SKM-1 (cell line): ENCODE data around the gene KRT23.

Experiments used
- DNase-seq: peaks from one replicate; lab custom pipeline; 2025; ENCODE audit not compliant: unreplicated experiment; lab: John Stamatoyannopoulos, UW

The KRT23 gene

GRCh38 chr17:40937384-40937819 is at the start of gene KRT23:
TSS of gene KRT23 (minus strand) at chr17:40937646. CDS start at chr17:40936603, 1,043 bp downstream.
- DNase-seq: no peak

- no peak for DNase-seq
These were observed 49.5 kb upstream of the KRT23 start for GRCh38 chr17:40986920-40987319.

- DNase-seq: no peak
These were observed 46.8 kb upstream of the KRT23 start, which contains the start of gene KRT40 for GRCh38 chr17:40984226-40984625. TSS of gene KRT40 (minus strand) at chr17:40984326. CDS start at chr17:40984273, 53 bp downstream.

GRCh38 chr17:40981115-40981514 is 43.7 kb upstream of the KRT23 start:
- no peak for DNase-seq

GRCh38 chr17:40980596-40980995 is 43.1 kb upstream of the KRT23 start:
- DNase-seq: no peak

DNA sequence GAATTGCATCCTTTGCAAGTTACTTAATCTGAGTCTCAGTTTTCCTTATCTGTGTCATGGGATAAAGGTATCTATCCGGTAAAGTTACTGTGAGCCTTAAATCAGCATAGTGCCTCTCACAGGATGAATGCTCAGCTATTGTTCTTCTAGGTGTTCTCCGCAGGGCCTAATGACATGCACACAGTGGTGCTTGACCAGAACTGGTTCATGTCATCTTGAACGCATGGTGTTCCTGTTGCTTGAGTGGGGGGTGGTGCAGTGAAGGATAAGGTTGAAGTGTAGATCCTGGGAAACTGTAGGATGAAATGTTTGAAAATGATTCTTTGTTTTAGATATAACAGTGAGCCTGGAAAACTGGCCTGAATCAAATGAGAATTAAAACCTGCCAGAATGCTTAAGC is 42.7 kb upstream of the KRT23 start:
- no peak for DNase-seq

DNA sequence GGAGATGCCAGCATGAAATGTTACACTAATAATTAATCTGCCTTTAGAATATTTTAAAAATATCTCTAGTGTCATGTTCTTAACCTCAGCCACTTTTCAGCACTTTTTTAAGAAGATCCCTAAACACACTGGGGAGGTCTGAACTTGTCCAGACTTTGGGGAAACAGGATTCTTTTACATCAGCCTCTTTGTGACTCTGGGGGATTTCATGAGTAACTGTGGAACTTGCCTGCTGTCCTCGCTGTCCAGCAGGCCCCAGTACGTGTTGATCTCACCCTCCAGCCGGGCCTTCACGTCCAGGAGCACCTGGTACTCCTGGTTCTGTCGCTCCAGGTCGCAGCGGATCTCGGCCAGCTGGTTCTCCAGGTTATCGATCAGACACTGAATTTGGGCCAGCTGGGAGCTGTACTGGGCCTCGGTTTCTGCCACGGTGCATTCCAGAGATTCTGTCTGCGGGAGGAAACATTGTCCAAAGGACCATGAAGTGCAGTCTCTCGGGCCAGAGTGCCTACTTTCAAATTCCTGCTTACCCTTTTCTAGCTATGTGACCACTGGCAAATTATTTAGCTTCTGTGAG is 41.2 kb upstream of the KRT23 start:
- no peak for DNase-seq

DNA sequence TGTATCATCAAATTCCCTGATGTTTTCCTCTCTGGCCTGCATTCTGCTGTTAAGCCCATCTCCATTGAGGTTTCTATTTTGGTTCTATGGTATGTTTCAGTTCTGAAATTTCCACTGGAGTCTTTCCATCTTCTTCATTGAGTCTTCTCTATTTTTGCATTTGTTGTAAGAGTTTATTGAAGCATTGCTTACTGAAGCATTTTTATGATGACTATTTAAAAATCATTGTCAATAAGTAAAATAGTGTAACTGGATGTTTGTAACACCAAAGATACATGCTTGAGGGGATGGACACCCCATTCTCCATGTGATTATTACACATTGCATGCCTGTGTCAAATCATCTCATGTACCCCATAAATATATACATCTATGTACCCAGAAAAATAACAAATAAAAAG is 38.1 kb upstream of the KRT23 start:
- DNase-seq: no peak

DNA sequence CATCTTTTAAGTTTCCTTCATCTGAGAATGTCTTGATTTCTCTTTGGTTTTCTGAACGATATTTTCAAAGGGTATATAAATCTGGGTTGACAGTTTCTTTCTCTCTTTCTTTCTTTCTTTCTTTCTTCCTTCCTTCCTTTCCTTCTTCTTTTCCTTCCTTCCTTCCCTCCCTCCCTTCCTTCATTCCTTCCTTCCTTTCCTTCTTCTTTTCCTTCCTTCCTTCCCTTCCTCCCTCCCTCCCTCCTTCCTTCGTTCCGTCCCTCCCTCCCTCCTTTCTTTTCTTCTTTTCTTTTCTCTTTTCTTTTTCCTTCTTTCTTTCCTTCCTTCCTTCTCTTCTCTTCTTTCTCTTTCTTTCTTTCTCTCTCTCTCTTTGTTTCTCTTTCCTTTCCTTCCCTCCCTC is 36.9 kb upstream of the KRT23 start:
- DNase-seq: no peak

- DNase-seq: no peak
These were observed 30.1 kb upstream of the KRT23 start for GRCh38 chr17:40967582-40967981.

DNA sequence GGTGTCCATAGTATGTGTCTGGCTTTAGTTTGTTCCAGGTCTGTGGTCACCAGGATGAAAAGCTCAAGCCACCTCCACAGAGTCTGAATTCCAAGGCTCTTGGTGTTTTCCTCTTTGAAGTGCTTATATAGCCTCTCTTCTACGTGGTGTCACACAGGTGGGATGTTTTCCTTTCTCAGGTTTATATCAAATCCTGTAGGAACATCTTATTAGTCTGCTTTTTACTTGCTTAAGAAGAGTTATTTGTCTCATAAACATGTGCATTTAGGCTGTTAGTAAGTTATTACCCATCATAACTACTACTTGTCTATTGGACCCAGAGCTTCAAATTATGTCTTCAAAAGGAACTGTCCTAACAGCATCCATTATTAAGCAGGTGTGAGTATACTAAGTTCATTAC is 29.4 kb upstream of the KRT23 start, which contains the start of gene KRT39:
Gene KRT39, minus strand, starts transcription at position 101 of the 400 bp plus-strand sequence. Its CDS starts 92 bp downstream, at position 9.
- no peak for DNase-seq

GRCh38 chr17:40963838-40964237 is 26.4 kb upstream of the KRT23 start:
- no peak for DNase-seq

- no peak for DNase-seq
These were observed 24.7 kb upstream of the KRT23 start for GRCh38 chr17:40962059-40962561.

- DNase-seq: no peak
These were observed 24.1 kb upstream of the KRT23 start for GRCh38 chr17:40961591-40961990.

- DNase-seq: no peak
These were observed 22.7 kb upstream of the KRT23 start for GRCh38 chr17:40960144-40960543.

DNA sequence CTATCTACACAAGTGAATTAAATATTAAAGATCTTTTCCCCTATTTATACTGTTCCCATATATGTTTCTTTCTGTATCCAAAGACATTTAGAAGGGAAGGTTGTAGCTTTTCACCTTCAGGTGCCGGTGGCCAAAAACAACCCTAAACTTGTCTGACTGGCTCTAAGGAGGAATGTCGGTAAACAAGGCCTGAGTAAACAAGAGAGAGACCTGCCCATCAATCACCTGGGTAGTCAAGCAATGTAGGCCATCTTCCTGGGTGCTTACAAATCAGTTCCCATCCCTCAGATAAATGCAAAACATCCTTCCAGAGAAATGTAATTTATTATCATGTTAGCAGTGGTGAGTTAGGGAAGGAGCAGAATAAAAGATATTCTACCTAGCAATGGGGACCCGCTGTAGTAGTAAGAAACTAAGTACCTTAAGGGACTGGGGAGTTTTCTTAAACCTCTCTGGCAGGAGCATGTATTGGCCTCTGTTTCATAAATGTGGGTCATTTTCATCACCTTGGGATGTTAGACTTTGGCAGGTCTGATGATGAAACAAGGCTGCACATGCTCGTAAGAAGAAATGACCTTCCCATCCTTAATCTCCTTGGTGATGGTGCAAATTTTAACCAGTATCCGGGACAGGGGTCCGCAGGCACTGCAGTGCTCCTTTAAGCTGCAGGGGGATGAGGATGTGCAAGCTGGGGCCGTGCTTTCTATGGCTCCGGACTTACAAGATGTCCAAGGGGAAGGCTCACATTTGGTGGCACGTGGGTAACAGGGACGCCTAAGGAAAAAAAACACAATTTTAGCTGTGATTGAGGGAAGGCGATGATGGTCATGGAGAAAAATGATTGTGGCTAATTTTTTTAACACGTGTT is 20.9 kb upstream of the KRT23 start:
- DNase-seq: no peak

- DNase-seq: no peak
These were observed 19.2 kb upstream of the KRT23 start for GRCh38 chr17:40956401-40957254.

DNA sequence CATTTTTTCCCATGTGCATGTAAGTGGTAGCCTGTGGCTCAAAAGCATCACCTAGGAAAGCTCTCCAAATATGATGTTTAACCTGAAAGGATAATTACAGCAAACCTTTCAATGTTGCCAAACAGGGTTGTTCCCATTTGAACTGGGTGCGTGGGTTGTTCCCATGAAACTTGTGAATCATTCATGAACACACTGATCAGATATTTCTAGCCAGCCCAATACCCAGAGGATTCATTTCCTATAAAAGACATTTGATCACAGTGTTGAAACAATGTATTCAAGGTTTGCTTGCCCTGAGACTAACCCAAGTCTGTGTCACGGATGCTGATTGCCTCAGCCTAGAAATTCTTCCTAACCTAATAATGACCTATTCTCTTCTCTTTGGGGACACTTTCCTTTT is 16.4 kb upstream of the KRT23 start:
- DNase-seq: no peak

DNA sequence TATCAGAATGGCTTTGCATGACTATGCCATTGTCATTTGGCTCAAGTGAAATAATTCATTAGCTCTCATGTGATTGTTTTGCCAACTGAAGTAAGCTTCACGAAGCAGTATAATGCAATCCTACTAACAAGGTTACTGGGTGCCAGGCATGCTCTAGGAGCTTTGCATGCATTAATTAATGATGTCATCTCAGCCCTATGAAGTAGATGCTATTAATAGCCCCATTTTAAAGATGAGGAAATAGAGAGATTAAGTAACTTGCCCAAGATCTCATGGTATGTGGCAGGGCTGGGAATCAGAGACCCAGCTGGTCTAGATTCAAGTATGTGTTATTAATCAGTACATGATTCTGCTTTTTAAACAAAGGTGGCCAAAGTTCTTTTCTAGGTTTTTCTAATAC is 15.2 kb upstream of the KRT23 start:
- DNase-seq: no peak

DNA sequence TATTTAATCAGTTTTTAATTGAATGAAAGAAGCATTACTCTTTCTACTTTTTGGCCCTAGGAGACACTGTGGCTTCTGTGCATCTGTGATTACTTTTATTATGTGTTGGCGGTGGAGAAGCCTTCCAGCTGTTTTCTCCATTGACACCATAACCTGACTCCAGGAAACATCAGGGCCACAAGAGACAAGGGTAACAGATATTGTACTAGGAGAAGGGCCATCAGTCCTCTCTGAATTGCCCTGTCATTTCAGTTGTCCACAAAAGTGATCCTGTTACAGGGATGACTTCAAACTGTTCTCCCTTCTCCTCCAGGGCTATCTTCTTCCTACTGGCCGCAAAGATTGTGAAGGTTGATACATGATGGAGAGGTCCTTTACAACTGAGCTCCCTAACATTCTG is 14.7 kb upstream of the KRT23 start:
- no peak for DNase-seq

DNA sequence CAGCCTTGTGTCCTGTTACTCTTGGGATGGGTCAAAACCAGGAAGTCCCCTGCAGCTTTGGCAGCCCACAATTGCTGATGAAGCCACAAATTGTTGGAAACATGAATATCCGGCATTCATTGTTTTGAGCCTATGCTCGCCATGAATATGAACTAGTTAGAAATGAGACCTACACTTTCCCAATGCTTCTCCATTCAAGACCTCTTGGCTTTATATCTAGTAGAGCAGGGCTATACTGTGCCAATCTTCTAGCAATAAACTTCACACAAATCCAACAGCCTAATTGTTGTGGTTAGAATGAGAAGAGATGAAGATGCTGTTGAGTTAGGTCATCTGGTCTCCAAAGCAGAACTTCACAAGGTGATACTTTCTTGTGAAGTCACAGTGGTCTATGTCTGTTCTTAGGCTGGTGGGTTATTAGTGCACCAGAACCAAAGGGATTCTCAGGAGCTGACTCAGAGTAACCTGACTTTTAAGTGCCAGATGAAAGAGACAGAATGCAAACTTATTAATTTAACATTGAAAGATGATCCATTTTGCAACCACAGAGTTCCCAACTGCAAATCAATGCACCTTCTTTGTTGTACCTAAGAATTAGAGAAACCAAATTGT is 13.7 kb upstream of the KRT23 start:
- DNase-seq: no peak
